Measurements from ENCODE around the gene HSCB.
"Not testable (repeated sequence)": the region's sequence is repeated elsewhere in the genome, so short reads cannot be mapped to it uniquely, and the experiment has no call there.

Gene HSCB

DNA sequence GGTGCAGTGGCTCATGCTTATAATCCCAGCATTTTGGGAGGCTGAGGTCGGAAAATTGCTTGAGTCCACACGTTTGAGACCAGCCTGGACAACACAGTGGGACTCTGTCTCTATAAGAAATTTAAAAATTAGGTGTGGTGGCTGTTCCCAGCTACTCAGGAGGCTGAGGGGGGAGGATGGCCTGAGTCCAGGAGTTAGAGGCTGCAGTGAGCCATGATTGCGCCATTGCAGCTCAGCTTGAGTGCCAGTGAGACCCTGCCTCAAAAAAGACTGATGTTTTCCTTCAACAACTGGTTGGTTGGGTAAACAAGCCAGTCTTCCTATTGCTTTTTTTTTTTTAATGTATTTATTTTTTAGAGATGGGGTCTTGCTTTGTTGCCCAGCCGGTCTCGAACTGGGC lies 49.3 kb downstream of the HSCB start:
- no peak for DNase-seq (ENCODE audit: low read depth in 2 of 2)

DNA sequence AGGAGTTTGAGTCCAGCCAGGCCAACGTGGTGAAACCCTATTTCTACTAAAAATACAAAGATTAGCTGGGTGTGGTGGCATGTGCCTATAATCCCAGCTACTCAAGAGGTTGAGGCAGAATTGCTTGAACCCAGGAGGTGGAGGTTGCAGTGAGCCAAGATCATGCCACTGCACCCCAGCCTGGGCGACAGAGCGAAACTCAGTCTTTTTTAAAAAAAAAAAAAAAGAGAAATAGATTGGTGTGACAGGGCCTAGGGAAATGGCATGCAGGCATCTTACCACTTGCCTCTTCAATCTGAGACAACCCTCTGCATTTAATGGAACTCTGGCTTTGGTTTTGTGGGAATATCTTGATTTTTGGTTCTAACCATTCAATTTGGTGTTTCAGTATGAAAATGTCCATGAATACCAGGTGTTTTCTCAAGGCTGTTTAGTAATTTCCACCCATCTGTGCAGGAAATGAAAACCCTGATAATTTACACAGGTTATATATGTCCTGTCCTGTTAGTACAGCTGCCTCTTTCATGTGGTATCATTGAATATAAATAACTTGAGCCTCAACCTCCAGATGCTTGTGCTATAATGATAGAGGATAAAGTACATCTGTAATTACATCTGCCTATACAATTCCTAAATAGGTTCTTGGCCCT lies 50.1 kb downstream of the HSCB start:
- DNase-seq (ENCODE audit: low read depth in 2 of 2): no peak

DNA sequence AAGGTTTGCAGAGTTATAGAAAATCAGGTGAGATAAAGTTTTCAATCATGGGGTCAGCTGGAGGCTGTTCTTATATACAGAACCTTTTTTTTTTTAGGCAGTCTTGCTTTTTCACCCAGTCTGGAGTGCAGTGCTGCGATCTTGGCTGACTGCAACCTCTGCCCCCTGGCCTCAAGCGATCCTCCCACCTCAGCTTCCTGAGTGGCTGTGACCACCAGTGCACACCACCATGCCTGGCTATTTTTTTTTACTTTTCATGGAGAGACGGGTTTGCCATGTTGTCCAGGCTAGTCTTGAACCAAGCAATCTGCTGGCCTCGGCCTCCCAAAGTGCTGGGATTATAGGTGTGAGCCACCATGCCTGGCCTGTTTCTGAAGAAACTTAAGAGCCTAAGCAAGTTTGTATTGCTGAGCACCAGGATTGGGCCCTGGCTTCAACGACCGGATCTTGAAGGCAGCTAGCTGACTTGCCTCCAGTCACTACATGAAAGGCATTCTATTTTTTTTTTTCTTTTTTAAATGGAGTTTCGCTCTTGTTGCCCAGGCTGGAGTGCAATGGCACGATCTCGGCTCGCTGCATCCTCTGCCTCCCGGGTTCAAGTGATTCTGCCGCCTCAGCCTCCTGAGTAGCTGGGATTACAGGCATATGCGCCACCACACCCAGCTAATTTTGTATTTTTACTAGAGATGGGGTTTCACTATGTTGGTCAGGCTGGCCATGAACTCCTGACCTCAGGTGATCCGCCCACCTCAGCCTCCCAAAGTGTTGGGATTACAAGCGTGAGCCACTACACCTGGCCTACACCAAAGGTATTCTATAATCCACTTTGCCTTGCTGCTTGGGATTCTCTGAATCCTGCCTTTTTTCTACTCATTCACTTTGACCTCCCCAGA lies 50.9 kb downstream of the HSCB start:
- DNase-seq (ENCODE audit: low read depth in 2 of 2): no peak

DNA sequence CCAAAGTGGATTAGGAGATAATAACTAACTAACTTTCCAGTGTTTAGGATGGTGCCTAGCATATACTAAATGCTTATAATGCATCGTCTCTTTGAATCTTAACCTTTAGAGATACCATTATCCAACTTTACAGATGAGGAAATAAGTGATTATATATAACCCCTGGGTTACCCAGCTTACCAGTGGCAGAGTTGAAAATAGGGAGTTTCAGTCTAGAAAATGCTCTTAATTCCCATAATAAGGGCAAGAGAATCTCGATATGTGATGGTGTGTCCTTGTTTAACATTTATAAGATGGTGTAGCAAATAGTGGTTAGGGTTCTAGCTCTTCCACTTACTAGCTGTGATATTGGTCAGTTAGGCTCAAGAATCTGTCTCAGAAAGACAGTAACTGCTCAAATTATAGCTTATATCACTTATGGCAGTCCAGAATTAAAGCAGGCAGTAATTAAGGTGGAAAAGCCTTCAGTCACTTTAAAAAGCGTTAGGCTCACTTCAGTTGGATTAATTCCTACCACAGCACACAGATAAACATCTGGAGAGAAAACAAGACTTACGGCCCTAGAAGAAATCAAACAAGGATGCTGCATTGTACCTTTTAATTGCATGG lies 52.2 kb downstream of the HSCB start:
- no peak for DNase-seq (ENCODE audit: low read depth in 2 of 2)

DNA sequence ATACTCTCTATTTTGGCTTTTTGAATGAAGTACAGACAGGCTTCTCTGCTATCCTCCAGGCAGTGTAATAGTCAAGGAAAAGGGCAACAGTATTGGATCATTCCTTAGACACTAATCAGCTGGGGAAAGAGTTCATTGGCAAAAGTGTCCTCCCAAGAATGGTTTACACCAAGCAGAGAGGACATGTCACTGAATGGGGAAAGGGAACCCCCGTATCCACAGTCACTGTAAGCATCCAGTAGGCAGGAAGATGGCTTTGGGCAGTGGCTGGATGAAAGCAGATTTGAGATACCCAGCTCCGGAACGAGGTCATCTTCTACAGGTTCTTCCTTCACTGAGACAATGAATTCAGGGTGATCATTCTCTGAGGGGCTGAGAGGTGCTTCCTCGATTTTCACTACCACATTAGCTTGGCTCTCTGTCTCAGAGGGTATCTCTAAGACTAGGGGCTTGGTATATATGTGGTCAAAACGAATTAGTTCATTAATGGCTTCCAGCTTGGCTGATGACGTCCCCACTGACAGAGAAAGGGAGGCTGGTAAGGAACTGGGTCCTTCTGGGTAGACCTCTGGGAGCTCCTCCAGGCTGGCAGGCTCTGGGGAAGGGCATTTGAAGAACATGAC lies 53.3 kb downstream of the HSCB start:
- no peak for DNase-seq (ENCODE audit: low read depth in 2 of 2)

DNA sequence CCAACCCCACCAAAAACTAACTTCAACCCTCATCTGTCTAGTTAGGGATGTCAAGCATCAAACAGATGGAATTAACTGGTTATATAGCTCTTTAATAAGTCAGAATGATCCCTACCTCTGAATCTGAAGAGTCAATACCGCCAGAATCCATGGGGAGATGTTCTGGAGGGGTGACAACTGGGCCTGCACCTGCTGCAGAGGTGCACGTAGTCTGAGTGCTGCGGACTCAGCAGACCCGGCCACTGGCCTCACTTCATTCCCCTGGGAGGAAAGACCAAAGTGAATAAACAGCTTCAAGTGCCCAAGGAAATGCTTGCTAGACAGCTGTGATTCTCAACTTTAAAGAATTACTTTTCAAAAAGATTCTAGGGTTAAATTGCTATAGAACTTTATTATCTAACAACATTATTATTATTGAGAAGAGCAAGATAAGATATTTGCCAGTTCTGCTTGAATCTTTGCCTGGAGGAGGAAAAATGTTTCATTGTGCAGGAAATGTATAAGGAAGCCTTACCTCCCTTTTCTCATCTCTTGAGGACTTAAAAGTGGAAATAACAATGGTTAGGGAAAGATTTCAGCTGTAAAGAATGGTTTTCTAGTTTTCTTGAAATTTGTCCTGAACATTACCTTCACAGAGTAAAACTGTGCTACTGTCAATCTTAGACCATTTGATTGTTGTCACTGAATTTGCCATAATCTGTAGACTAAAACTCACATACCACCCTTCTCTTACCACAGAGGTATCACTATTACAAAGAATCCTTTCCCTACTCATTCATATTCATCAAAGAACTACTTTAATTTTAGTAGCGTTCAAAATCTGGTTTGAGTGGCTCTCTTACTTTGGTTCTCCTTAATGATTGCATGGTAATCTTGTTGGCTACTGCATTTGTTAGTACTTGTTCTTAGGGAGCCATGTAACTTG lies 54.4 kb downstream of the HSCB start:
- DNase-seq (ENCODE audit: low read depth in 2 of 2): no peak

DNA sequence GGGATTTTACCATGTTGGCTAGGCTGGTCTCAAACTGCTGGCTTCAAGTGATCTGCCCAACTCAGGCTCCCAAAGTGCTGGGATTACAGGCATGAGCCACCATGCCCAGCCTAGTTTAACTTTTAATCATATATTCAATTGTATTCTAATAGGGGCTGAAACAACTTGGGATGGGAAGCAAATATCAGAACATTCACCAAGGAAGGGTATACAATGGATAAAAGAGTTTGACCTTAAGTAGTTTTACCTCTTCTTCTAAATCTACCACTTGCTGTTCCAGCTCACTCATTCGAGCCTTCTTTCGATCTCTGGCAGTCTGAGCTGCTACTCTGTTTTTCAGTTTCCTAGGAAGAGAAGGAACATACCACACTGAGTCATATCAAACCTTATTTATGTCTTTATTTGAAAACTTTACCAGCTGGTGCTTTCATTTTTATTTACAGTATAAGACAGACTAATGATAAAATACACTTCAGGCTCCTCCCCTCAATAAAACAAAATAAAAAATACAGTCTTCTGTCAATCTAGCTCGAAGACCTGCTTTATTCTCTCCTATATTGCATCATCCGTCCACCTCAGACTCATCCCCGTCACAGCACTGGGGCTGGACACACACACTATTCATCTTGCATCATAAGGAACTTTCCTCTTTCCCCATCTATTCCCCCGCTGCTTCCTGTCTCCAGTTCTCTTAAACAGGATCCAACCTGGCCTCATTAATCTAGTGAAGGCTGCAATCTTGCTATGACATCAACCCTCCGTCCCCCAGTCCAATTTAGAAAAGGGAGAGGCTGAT lies 57.2 kb downstream of the HSCB start:
- DNase-seq (ENCODE audit: low read depth in 2 of 2): no peak

DNA sequence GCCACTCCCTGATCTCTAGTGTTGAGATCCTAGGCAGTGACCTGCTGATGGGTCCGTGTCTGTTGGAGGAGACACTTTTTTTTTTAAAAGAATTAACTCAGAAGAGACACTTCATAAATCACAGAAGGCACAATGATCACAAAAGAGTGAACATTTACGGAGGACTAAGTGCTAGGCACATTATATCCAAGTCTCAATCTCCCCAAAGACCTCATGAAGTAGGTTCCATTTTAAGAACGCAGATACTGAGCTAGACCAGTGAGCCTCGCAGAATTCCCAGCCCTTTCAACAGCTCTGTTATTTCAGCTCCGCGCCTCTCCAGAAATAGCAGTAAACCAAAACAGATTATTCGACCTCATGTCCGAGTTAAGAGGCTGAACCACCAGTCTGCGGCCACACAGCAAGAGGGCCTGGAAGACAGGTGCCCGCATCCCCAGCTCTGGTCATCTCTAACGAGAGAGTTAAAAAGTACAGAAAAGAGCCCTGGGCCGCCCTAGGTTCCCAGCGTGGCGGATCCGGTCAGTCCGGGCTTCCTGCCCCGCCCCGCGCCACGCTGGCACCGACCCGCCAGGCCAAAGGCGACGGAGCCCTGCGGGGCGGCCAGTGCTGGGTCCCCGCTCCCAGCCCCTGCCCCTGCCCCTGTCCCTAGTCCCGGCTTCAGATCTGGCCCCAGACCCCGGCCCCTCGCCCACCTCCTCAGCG lies 57.9 kb downstream of the HSCB start:
- DNase-seq (ENCODE audit: low read depth in 2 of 2): no peak

DNA sequence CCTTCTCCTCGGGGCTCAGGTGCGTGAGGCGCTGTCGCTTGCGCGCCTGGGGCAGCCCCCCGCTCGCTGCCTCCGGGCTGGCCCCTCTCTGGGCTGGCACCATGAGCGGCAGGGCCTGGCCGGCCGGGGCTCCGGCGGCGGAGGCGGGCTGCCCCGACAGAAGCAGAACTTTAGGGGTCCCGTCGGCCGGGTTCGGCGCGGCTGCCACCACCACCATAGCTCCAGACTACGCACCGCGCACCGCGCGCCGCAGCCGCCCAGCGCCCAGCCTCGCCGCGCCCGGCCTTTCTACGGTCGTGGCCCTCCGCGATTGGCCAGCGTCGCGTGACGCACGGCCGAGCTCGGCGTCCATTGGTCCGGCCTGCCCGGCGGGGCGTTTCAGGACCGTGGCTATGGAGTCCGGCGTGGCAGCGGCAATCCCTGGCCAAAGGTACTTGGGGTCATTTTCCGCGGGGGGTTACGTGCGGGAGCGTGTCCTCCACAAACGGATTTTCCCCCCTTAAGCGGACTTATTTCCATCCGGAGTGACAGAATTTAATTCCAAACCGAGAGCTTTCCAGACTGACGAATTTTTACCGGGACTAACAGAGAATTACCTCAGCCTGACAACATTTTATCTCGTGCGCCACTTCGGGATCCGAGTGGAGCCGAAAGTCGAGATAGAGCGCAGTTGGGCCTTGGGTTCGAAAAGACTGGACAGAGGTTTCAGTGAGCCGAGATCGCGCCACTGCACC lies 58.6 kb downstream of the HSCB start, which contains the start of gene XBP1:
TSS of gene XBP1 (minus strand) at position 262 of the 734 bp plus-strand sequence.
- DNase-seq (ENCODE audit: low read depth in 2 of 2): peak; percentile 79 to 83

DNA sequence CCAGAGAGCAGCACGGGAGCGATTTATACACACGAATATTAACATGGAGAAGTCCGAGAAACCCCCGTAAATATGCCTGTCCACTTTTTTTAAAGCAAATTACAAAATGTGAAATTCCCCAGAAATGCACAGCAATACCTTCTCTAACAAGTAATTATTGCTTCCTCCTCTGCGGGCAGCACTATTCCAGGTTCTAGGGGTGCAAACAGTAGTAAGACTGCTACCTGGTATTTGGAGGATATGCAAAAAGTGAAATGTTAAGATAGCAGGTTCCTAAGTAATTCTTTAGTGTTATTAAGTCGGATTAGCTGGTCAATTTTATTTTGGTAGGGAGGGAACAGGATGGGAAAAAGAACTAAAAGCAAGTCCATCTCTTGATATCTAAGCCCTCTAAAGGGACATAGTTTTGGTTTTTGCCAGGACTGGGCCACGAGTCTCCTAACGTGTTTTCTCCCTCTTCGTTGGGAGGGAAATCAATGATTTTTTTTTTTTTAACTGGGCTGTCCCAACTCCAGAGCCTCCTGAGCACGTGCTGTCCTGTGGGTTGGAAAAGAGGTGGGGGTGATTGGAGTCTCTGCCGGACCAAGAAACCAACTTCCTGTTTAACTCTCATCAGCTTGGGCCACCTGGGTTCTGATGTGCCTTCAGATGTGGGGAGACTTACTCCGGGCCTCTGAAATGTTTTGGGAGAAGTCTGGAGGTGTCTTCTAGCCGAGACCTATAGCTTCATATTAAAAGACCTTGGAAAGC lies 60.2 kb downstream of the HSCB start:
- DNase-seq (ENCODE audit: low read depth in 2 of 2): no peak

DNA sequence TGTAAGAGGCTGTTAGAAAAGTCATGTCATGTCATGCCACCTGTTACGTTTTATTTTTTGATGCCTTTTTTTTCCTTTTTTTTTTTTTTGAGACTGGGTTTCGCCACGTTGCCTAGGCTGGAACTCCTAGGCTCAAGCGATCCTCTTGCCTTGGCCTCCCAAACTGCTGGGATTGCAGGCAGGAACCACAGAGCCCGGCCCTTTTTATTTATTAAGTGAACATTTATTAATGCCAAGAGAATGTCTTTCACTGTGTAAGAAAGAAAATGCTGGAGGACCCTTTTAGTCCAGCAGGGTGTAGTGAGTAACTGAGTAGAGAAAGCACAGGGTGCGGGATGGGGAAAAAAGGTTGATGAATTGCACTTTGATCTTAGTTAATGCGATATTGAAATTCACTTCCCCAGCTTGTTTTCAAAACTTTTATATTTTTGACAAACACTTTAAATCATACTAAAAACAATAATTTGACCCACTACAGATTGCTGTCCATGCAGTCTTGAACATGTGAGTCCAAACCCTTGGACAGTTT lies 60.8 kb downstream of the HSCB start:
- DNase-seq (ENCODE audit: low read depth in 2 of 2): no peak

DNA sequence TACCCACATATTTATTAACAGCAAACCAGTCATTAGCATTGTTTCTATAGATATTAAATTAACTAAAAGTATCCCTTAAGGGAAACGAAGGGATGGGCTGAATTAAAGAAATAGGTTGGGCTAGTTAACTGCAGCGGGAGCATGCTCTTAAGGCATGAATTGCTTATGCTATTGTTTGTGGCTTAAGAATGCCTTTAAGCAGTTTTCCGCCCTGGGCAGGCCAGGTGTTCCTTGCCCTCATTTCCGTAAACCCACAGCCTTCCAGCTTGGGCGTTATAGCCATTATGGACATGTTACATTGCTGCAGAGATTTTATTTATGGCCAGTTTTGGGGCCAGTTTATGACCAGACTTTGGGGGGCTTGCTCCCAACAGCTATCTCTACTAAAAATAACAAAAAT lies 63.6 kb downstream of the HSCB start:
- not testable (repeated sequence) for DNase-seq (ENCODE audit: low read depth in 2 of 2)
